H9 (cell line): ENCODE measurements around the gene AATF. TPM values are rescaled to one million over a fixed set of nuclear protein-coding genes. Genes with fewer than 3 reads are reported as not detected.

Experiments
- DNase-seq: peaks from one replicate; pipeline ENCODE4 v3.0.0-alpha.2; 2017
- H2AFZ ChIP-seq: one replicate; pipeline ENCODE4 v1.6.1; 2013; ENCODE audit warnings: mild to moderate bottlenecking, low read length, control low read depth, moderate library complexity
- H2AK5ac ChIP-seq: 2 replicates; pipeline ENCODE4 v1.6.1; 2013; ENCODE audit warnings: low read length, control low read depth, mixed read lengths; ENCODE audit not compliant: insufficient read length
- H2BK120ac ChIP-seq: one replicate; pipeline ENCODE4 v1.6.1; 2013; ENCODE audit warnings: low read depth, mild to moderate bottlenecking, low read length, control low read depth, inconsistent platforms; ENCODE audit not compliant: poor library complexity, severe bottlenecking
- H2BK12ac ChIP-seq: 2 replicates; pipeline ENCODE4 v1.6.1; 2013; ENCODE audit warnings: low read length, control low read depth, mixed read lengths, low read depth; ENCODE audit not compliant: insufficient read length
- H2BK15ac ChIP-seq: 2 replicates; pipeline ENCODE4 v1.6.1; 2013; ENCODE audit warnings: low read depth, low read length, control low read depth
- H2BK20ac ChIP-seq: one replicate; pipeline ENCODE4 v1.6.1; 2013; ENCODE audit warnings: low read depth, mild to moderate bottlenecking, low read length, control low read depth, inconsistent platforms; ENCODE audit not compliant: poor library complexity, severe bottlenecking
- H2BK5ac ChIP-seq: 2 replicates; pipeline ENCODE4 v1.6.1; 2013; ENCODE audit warnings: low read length, control low read depth, mixed read lengths; ENCODE audit not compliant: insufficient read length
- H3K14ac ChIP-seq: 2 replicates; pipeline ENCODE4 v1.6.1; 2013; ENCODE audit warnings: low read length, control low read depth; ENCODE audit not compliant: insufficient read depth
- H3K18ac ChIP-seq: 2 replicates; pipeline ENCODE4 v1.6.1; 2013; ENCODE audit warnings: low read depth, mild to moderate bottlenecking, mixed read lengths, low read length, control low read depth; ENCODE audit not compliant: insufficient read length
- H3K23ac ChIP-seq: 2 replicates; pipeline ENCODE4 v1.6.1; 2013; ENCODE audit warnings: low read length, control low read depth, mixed read lengths, low read depth; ENCODE audit not compliant: insufficient read length
- H3K23me2 ChIP-seq: 2 replicates; pipeline ENCODE4 v1.6.1; 2013; ENCODE audit warnings: low read depth, mild to moderate bottlenecking, mixed read lengths, low read length, control low read depth; ENCODE audit not compliant: insufficient read length, poor library complexity, severe bottlenecking
- H3K27ac ChIP-seq: 2 replicates; pipeline ENCODE4 v1.5.1; 2013; ENCODE audit warnings: low read length, control low read depth, mixed read lengths, low read depth; ENCODE audit not compliant: insufficient read length
- H3K27me3 ChIP-seq: 2 replicates; pipeline ENCODE4 v1.6.1; 2013; ENCODE audit warnings: low read length, control low read depth, inconsistent platforms; ENCODE audit not compliant: insufficient read depth
- H3K4ac ChIP-seq: 2 replicates; pipeline ENCODE4 v1.6.1; 2013; ENCODE audit warnings: low read depth, mild to moderate bottlenecking, control low read depth, inconsistent platforms, low read length, moderate library complexity
- H3K4me1 ChIP-seq: 2 replicates; pipeline ENCODE4 v1.6.1; 2013; ENCODE audit warnings: low read length, control low read depth, inconsistent platforms; ENCODE audit not compliant: insufficient read depth
- H3K4me2 ChIP-seq: 2 replicates; pipeline ENCODE4 v1.6.1; 2013; ENCODE audit warnings: low read length, control low read depth, mixed read lengths; ENCODE audit not compliant: insufficient read length, insufficient read depth
- H3K56ac ChIP-seq: 2 replicates; pipeline ENCODE4 v1.6.1; 2013; ENCODE audit warnings: low read depth, mild to moderate bottlenecking, mixed read lengths, low read length, control low read depth; ENCODE audit not compliant: insufficient read length
- H3K79me1 ChIP-seq: 2 replicates; pipeline ENCODE4 v1.6.1; 2013; ENCODE audit warnings: low read depth, mild to moderate bottlenecking, moderate library complexity, low read length, control low read depth, inconsistent platforms; ENCODE audit not compliant: insufficient read depth, poor library complexity, severe bottlenecking
- H3K79me2 ChIP-seq: 2 replicates; pipeline ENCODE4 v1.6.1; 2013; ENCODE audit warnings: low read length, control low read depth, inconsistent platforms; ENCODE audit not compliant: insufficient read depth
- H3K9ac ChIP-seq: 2 replicates; pipeline ENCODE4 v1.6.1; 2013; ENCODE audit warnings: low read length, control low read depth, mixed read lengths; ENCODE audit not compliant: insufficient read length; ENCODE audit errors: extremely low read depth
- H3K9me3 ChIP-seq: one replicate; pipeline ENCODE4 v1.6.1; 2013; ENCODE audit warnings: low read depth, low read length, inconsistent platforms; ENCODE audit not compliant: control insufficient read depth
- H3T11ph ChIP-seq: one replicate; pipeline ENCODE4 v1.6.1; 2013; ENCODE audit warnings: mild to moderate bottlenecking, low read length, control low read depth, inconsistent platforms
- H4K20me1 ChIP-seq: one replicate; pipeline ENCODE4 v1.6.1; 2013; ENCODE audit not compliant: control insufficient read depth, insufficient read length, insufficient read depth
- H4K5ac ChIP-seq: 2 replicates; pipeline ENCODE4 v1.6.1; 2013; ENCODE audit warnings: low read depth, mild to moderate bottlenecking, mixed read lengths, low read length, control low read depth; ENCODE audit not compliant: insufficient read length
- H4K8ac ChIP-seq: replicated peaks from 2 replicates; pipeline ENCODE4 v1.6.1; 2013; ENCODE audit warnings: low read length, control low read depth, mixed read lengths, low read depth; ENCODE audit not compliant: insufficient read length
- H4K91ac ChIP-seq: 2 replicates; pipeline ENCODE4 v1.6.1; 2013; ENCODE audit warnings: low read depth, mild to moderate bottlenecking, moderate library complexity, mixed read lengths, low read length, control low read depth; ENCODE audit not compliant: insufficient read length
- H3K27ac Mint-ChIP-seq, 3 experiments: 2 replicates in 2 of 3; 3 replicates in 1 of 3; pipeline ENCODE4 v1.8.0; 2020 to 2021; ENCODE audit warnings: mixed read lengths in 3 of 3, mild to moderate bottlenecking in 1 of 3, moderate library complexity in 1 of 3
- H3K27me3 Mint-ChIP-seq: 2 replicates; pipeline ENCODE4 v1.8.0; 2021; ENCODE audit warnings: low read depth, mild to moderate bottlenecking, moderate library complexity, mixed read lengths
- H3K36me3 Mint-ChIP-seq, 3 experiments: 2 replicates in 2 of 3; 3 replicates in 1 of 3; pipeline ENCODE4 v1.8.0; 2020 to 2021; ENCODE audit warnings: low read depth in 3 of 3, mixed read lengths in 3 of 3; ENCODE audit not compliant: insufficient read depth in 1 of 3
- H3K4me1 Mint-ChIP-seq, 2 experiments: 2 replicates each; pipeline ENCODE4 v1.8.0; 2020; ENCODE audit warnings: mixed read lengths in 2 of 2
- H3K4me3 Mint-ChIP-seq, 2 experiments: 2 replicates in 1 of 2; 3 replicates in 1 of 2; pipeline ENCODE4 v1.8.0; 2020 to 2021; ENCODE audit warnings: mild to moderate bottlenecking in 2 of 2, mixed read lengths in 2 of 2, moderate library complexity in 1 of 2
- H3K9me3 Mint-ChIP-seq, 2 experiments: 2 replicates in 1 of 2; 3 replicates in 1 of 2; pipeline ENCODE4 v1.8.0; 2020; ENCODE audit warnings: mild to moderate bottlenecking in 2 of 2, mixed read lengths in 2 of 2, moderate library complexity in 1 of 2
- WGBS: extraction: QIAGEN DNeasy Blood & Tissue Kit; methylation state at CpG from one replicate; pipeline ENCODE4 v1.1.7; 2013; ENCODE audit warnings: missing lambda C conversion rate, low lambda C conversion rate, mixed read lengths; ENCODE audit not compliant: insufficient read length; ENCODE audit errors: extremely low coverage; 5-methylcytosine and 5-hydroxymethylcytosine counted together
- total RNA-seq: library from RNA; stranded (reverse); gene quantifications from 2 replicates; pipeline ENCODE4 v1.2.1, GENCODE V29; 2021
- TF ChIP-seq, protein P1 (sequence below): fragments of 200-600 bp; sonication (generic); conservative IDR thresholded peaks from 3 replicates; pipeline ENCODE4 v1.8.0; 2021; ENCODE audit warnings: antibody characterized with exemption, mild to moderate bottlenecking

The AATF gene
- total RNA-seq, 1 experiment from 2014 or later, result 69.6 TPM

- Histone ChIP-seq H4K5ac (no peak overlapping the region), H3K4ac (no peak overlapping the region), H3K56ac (no peak overlapping the region), H3K23me2 (no peaks in the 10 kb centered on the region), H3T11ph (no peak overlapping the region), H2AK5ac (no peak overlapping the region), H3K23ac (no peak overlapping the region), H4K91ac (no peak overlapping the region), H3K4me2 (no peak overlapping the region), H3K14ac (no peak overlapping the region), H2BK20ac (no peak overlapping the region), H3K27ac (no peak overlapping the region), H3K79me1 (no peaks in the 10 kb centered on the region), H2BK15ac (no peak overlapping the region), H3K79me2 (no peaks in the 10 kb centered on the region), H3K4me1 (no peaks in the 10 kb centered on the region), H3K9ac (no peak overlapping the region), H4K20me1 (no peaks in the 10 kb centered on the region), H2BK5ac (no peak overlapping the region), H2BK12ac (no peak overlapping the region), H3K9me3 (no peaks in the 10 kb centered on the region), H3K18ac (no peak overlapping the region), H3K27me3 (no peaks in the 10 kb centered on the region), H4K8ac (no peak overlapping the region), H2AFZ (no peak overlapping the region), H2BK120ac (no peak overlapping the region)
- peaks cover 18 to 23% of the 10 kb centered on the region in 2 experiments for H3K4me1 Mint-ChIP-seq
- H3K27ac Mint-ChIP-seq, result peak overlapping the region in 1 of 3 experiments; percentile 73; a peak in 1 of 7 replicates
- H3K27me3 Mint-ChIP-seq, result no peaks in the 10 kb centered on the region
- H3K4me3 Mint-ChIP-seq, result no peak overlapping the region
- no peaks in the 10 kb centered on the region for H3K9me3 Mint-ChIP-seq
- TF ChIP-seq, protein P1, sequence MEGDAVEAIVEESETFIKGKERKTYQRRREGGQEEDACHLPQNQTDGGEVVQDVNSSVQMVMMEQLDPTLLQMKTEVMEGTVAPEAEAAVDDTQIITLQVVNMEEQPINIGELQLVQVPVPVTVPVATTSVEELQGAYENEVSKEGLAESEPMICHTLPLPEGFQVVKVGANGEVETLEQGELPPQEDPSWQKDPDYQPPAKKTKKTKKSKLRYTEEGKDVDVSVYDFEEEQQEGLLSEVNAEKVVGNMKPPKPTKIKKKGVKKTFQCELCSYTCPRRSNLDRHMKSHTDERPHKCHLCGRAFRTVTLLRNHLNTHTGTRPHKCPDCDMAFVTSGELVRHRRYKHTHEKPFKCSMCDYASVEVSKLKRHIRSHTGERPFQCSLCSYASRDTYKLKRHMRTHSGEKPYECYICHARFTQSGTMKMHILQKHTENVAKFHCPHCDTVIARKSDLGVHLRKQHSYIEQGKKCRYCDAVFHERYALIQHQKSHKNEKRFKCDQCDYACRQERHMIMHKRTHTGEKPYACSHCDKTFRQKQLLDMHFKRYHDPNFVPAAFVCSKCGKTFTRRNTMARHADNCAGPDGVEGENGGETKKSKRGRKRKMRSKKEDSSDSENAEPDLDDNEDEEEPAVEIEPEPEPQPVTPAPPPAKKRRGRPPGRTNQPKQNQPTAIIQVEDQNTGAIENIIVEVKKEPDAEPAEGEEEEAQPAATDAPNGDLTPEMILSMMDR, result no peak
- DNase-seq, result no peak
- WGBS, result no CpG with 5 or more reads among the region's 2 CpGs
- peaks cover 2 to 14% (median 3%) of the 10 kb centered on the region in 3 experiments; a peak in 4 of 7 replicates for H3K36me3 Mint-ChIP-seq
Observed at GRCh38 chr17:36977568-36977967, 28.8 kb downstream of the AATF start.
